SK-N-SH treated with all-trans-retinoic acid at 6 μM for 48 hours (cell line): ENCODE measurements around the gene CLCN6.

ENCODE experiments used
- ATAC-seq: fragments of 200-7000 bp; cut with Tn5 transposase; 3 replicates; pipeline ENCODE4 v1.9.1; 2020; ENCODE audit warnings: mild to moderate bottlenecking, moderate library complexity
- ARNTL ChIP-seq: fragments of 450-650 bp; formaldehyde crosslinking; IDR thresholded peaks from 2 replicates; pipeline ENCODE4 v1.5.0; 2020; ENCODE audit warnings: low read depth, mild to moderate bottlenecking, moderate library complexity, borderline replicate concordance
- BACH2 ChIP-seq: fragments of 250-450 bp; sonication (Bioruptor Pico); IDR thresholded peaks from 2 replicates; pipeline ENCODE4 v1.9.0; 2021; ENCODE audit warnings: mild to moderate bottlenecking, borderline replicate concordance
- CSDC2 ChIP-seq: fragments of 250-450 bp; sonication (Bioruptor Pico); IDR thresholded peaks from 2 replicates; pipeline ENCODE4 v1.5.0; 2020; ENCODE audit warnings: mild to moderate bottlenecking, moderate library complexity
- ESRRG ChIP-seq: fragments of 250-450 bp; sonication (Bioruptor Pico); IDR thresholded peaks from 2 replicates; pipeline ENCODE4 v1.6.1; 2021; ENCODE audit warnings: mild to moderate bottlenecking
- GLIS3 ChIP-seq: fragments of 250-450 bp; sonication (Bioruptor Pico); IDR thresholded peaks from 2 replicates; pipeline ENCODE4 v1.5.0; 2020; ENCODE audit warnings: mild to moderate bottlenecking, moderate library complexity
- ISL1 ChIP-seq: fragments of 250-450 bp; sonication (Bioruptor Pico); IDR thresholded peaks from 2 replicates; pipeline ENCODE4 v2.1.2; 2022; ENCODE audit warnings: mild to moderate bottlenecking, moderate library complexity
- OSR1 ChIP-seq: fragments of 250-450 bp; sonication (Bioruptor Pico); IDR thresholded peaks from 2 replicates; pipeline ENCODE4 v1.8.0; 2022; ENCODE audit warnings: moderate library complexity, mild to moderate bottlenecking, inconsistent platforms
- PPARA ChIP-seq: fragments of 250-450 bp; sonication (Bioruptor Pico); IDR thresholded peaks from 2 replicates; pipeline ENCODE4 v1.5.0; 2020; ENCODE audit warnings: mild to moderate bottlenecking, borderline replicate concordance
- RARB ChIP-seq: fragments of 250-450 bp; sonication (Bioruptor Pico); IDR thresholded peaks from 2 replicates; pipeline ENCODE4 v1.8.0; 2021; ENCODE audit warnings: mild to moderate bottlenecking, moderate library complexity
- SNAI2 ChIP-seq: fragments of 250-450 bp; sonication (Bioruptor Pico); IDR thresholded peaks from 2 replicates; pipeline ENCODE4 v1.5.0; 2020; ENCODE audit warnings: mild to moderate bottlenecking, moderate library complexity
- TOX ChIP-seq: fragments of 250-450 bp; sonication (Bioruptor Pico); IDR thresholded peaks from 2 replicates; pipeline ENCODE4 v1.8.0; 2021; ENCODE audit warnings: mild to moderate bottlenecking, moderate library complexity, borderline replicate concordance
- ZC3H10 ChIP-seq: fragments of 250-450 bp; sonication (Bioruptor Pico); IDR thresholded peaks from 2 replicates; pipeline ENCODE4 v1.5.1; 2021; ENCODE audit warnings: mild to moderate bottlenecking, moderate library complexity
- ZFP3 ChIP-seq: fragments of 250-450 bp; sonication (Bioruptor Pico); IDR thresholded peaks from 2 replicates; pipeline ENCODE4 v1.5.0; 2020; ENCODE audit warnings: mild to moderate bottlenecking, moderate library complexity
- ZNF565 ChIP-seq: fragments of 450-650 bp; formaldehyde crosslinking; conservative IDR thresholded peaks from 2 replicates; pipeline ENCODE4 v1.5.0; 2020; ENCODE audit warnings: low read depth, mild to moderate bottlenecking, moderate library complexity
- ZNF70 ChIP-seq: fragments of 450-650 bp; formaldehyde crosslinking; IDR thresholded peaks from 2 replicates; pipeline ENCODE4 v1.5.0; 2020; ENCODE audit warnings: mild to moderate bottlenecking, moderate library complexity
- ZNF8 ChIP-seq: fragments of 450-650 bp; formaldehyde crosslinking; IDR thresholded peaks from 2 replicates; pipeline ENCODE4 v1.5.0; 2020; ENCODE audit warnings: mild to moderate bottlenecking, moderate library complexity
- TF ChIP-seq, protein P1 (sequence below): fragments of 250-450 bp; sonication (Bioruptor Pico); IDR thresholded peaks from 2 replicates; pipeline ENCODE4 v1.8.0; 2021; ENCODE audit warnings: low read depth, mild to moderate bottlenecking, moderate library complexity, borderline replicate concordance
- TF ChIP-seq, protein P2 (sequence below): fragments of 250-450 bp; sonication (Bioruptor Pico); IDR thresholded peaks from 2 replicates; pipeline ENCODE4 v1.8.0; 2020; ENCODE audit warnings: mild to moderate bottlenecking, moderate library complexity, borderline replicate concordance
- TF ChIP-seq, protein P3 (sequence below): fragments of 250-450 bp; sonication (Bioruptor Pico); IDR thresholded peaks from 2 replicates; pipeline ENCODE4 v1.5.1; 2021; ENCODE audit warnings: mild to moderate bottlenecking, moderate library complexity
- TF ChIP-seq, protein P4 (sequence below): fragments of 250-450 bp; sonication (Bioruptor Pico); IDR thresholded peaks from 2 replicates; pipeline ENCODE4 v1.5.0; 2020; ENCODE audit warnings: mild to moderate bottlenecking, moderate library complexity
- TF ChIP-seq, protein P5 (sequence below): fragments of 250-450 bp; sonication (Bioruptor Pico); IDR thresholded peaks from 2 replicates; pipeline ENCODE4 v1.5.1; 2020; ENCODE audit warnings: low read depth, mild to moderate bottlenecking, moderate library complexity

Gene CLCN6

DNA sequence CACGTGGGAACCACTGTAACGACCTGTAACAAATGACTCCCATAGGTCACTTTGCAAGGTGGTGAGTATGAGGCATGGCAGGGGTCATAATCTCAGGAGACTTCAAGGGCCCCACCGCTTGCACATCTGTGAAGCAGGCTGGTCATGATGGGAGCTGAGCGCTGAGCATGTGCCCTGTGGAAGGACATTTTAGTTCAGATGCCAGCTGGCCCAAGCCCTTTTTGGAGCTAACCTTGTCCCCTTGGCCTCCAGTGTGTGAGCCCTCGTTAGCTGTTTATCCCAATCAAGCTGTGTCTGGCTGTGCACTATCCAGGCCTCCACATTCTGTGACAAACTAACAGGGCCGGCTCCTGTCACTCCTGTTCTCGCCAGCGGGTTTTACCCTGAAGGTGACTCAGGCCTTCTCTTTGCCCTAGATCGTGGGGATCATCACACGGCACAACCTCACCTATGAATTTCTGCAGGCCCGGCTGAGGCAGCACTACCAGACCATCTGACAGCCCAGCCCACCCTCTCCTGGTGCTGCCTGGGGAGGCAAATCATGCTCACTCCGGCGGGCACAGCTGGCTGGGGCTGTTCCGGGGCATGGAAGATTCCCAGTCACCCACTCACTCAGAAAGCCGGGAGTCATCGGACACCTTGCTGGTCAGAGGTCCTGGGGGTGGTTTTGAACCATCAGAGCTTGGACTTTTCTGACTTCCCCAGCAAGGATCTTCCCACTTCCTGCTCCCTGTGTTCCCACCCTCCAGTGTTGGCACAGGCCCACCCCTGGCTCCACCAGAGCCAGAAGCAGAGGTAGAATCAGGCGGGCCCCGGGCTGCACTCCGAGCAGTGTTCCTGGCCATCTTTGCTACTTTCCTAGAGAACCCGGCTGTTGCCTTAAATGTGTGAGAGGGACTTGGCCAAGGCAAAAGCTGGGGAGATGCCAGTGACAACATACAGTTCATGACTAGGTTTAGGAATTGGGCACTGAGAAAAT, 34.0 kb downstream of the CLCN6 start:
- no peak for ATAC-seq
- TF ChIP-seq ESRRG (CRISPR knock-in tag), result no peak
- no peak for TF ChIP-seq ZC3H10 (CRISPR knock-in tag)
- TF ChIP-seq OSR1 (CRISPR knock-in tag), result no peak
- TF ChIP-seq, protein P1, sequence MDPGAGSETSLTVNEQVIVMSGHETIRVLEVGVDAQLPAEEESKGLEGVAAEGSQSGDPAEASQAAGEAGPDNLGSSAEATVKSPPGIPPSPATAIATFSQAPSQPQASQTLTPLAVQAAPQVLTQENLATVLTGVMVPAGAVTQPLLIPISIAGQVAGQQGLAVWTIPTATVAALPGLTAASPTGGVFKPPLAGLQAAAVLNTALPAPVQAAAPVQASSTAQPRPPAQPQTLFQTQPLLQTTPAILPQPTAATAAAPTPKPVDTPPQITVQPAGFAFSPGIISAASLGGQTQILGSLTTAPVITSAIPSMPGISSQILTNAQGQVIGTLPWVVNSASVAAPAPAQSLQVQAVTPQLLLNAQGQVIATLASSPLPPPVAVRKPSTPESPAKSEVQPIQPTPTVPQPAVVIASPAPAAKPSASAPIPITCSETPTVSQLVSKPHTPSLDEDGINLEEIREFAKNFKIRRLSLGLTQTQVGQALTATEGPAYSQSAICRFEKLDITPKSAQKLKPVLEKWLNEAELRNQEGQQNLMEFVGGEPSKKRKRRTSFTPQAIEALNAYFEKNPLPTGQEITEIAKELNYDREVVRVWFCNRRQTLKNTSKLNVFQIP, result no peak
- no peak for TF ChIP-seq SNAI2 (CRISPR knock-in tag)
- TF ChIP-seq, protein P2, sequence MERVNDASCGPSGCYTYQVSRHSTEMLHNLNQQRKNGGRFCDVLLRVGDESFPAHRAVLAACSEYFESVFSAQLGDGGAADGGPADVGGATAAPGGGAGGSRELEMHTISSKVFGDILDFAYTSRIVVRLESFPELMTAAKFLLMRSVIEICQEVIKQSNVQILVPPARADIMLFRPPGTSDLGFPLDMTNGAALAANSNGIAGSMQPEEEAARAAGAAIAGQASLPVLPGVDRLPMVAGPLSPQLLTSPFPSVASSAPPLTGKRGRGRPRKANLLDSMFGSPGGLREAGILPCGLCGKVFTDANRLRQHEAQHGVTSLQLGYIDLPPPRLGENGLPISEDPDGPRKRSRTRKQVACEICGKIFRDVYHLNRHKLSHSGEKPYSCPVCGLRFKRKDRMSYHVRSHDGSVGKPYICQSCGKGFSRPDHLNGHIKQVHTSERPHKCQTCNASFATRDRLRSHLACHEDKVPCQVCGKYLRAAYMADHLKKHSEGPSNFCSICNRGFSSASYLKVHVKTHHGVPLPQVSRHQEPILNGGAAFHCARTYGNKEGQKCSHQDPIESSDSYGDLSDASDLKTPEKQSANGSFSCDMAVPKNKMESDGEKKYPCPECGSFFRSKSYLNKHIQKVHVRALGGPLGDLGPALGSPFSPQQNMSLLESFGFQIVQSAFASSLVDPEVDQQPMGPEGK (CRISPR knock-in tag), result no peak
- TF ChIP-seq, protein P3, sequence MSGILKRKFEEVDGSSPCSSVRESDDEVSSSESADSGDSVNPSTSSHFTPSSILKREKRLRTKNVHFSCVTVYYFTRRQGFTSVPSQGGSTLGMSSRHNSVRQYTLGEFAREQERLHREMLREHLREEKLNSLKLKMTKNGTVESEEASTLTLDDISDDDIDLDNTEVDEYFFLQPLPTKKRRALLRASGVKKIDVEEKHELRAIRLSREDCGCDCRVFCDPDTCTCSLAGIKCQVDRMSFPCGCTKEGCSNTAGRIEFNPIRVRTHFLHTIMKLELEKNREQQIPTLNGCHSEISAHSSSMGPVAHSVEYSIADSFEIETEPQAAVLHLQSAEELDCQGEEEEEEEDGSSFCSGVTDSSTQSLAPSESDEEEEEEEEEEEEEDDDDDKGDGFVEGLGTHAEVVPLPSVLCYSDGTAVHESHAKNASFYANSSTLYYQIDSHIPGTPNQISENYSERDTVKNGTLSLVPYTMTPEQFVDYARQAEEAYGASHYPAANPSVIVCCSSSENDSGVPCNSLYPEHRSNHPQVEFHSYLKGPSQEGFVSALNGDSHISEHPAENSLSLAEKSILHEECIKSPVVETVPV (CRISPR knock-in tag), result no peak
- TF ChIP-seq ARNTL (CRISPR knock-in tag), result no peak
- no peak for TF ChIP-seq ZNF70 (CRISPR knock-in tag)
- TF ChIP-seq RARB, result no peak
- no peak for TF ChIP-seq TOX (CRISPR knock-in tag)
- no peak for TF ChIP-seq ZFP3 (CRISPR knock-in tag)
- TF ChIP-seq BACH2 (CRISPR knock-in tag), result no peak
- no peak for TF ChIP-seq ISL1 (CRISPR knock-in tag)
- TF ChIP-seq, protein P4, sequence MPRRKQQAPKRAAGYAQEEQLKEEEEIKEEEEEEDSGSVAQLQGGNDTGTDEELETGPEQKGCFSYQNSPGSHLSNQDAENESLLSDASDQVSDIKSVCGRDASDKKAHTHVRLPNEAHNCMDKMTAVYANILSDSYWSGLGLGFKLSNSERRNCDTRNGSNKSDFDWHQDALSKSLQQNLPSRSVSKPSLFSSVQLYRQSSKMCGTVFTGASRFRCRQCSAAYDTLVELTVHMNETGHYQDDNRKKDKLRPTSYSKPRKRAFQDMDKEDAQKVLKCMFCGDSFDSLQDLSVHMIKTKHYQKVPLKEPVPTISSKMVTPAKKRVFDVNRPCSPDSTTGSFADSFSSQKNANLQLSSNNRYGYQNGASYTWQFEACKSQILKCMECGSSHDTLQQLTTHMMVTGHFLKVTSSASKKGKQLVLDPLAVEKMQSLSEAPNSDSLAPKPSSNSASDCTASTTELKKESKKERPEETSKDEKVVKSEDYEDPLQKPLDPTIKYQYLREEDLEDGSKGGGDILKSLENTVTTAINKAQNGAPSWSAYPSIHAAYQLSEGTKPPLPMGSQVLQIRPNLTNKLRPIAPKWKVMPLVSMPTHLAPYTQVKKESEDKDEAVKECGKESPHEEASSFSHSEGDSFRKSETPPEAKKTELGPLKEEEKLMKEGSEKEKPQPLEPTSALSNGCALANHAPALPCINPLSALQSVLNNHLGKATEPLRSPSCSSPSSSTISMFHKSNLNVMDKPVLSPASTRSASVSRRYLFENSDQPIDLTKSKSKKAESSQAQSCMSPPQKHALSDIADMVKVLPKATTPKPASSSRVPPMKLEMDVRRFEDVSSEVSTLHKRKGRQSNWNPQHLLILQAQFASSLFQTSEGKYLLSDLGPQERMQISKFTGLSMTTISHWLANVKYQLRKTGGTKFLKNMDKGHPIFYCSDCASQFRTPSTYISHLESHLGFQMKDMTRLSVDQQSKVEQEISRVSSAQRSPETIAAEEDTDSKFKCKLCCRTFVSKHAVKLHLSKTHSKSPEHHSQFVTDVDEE, result no peak

DNA sequence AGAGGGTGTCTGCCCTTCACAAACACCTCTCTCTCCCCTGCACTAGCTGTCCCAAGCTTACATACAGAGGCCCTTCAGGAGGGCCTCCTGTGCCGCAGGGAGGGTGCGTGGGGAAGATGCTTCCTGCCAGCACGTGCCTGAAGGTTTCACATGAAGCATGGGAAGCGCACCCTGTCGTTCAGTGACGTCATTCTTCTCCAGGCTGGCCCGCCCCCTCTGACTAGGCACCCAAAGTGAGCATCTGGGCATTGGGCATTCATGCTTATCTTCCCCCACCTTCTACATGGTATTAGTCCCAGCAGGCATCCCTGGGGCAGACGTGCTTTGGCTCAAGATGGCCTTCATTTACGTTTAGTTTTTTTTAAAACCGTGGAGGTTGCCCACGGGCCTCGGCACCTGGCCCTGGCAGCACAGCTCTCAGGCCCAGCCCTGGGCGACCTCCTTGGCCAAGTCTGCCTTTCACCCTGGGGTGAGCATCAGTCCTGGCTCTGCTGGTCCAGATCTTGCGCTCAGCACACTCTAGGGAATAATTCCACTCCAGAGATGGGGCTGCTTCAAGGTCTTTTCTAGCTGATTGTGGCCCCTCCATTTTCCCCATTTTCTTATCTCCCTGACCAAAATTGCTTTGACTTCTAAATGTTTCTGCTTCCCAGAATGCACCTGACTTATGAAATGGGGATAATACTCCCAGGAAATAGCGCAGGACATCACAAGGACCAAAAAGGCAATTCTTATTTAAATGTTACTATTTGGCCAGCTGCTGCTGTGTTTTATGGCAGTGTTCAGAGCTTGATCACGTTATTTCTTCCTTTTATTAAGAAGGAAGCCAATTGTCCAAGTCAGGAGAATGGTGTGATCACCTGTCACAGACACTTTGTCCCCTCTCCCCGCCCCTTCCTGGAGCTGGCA, 35.5 kb downstream of the CLCN6 start:
- no peak for TF ChIP-seq CSDC2
- TF ChIP-seq PPARA, result no peak
- TF ChIP-seq, protein P5, sequence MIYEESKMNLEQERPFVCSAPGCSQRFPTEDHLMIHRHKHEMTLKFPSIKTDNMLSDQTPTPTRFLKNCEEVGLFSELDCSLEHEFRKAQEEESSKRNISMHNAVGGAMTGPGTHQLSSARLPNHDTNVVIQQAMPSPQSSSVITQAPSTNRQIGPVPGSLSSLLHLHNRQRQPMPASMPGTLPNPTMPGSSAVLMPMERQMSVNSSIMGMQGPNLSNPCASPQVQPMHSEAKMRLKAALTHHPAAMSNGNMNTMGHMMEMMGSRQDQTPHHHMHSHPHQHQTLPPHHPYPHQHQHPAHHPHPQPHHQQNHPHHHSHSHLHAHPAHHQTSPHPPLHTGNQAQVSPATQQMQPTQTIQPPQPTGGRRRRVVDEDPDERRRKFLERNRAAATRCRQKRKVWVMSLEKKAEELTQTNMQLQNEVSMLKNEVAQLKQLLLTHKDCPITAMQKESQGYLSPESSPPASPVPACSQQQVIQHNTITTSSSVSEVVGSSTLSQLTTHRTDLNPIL, result no peak
- no peak for TF ChIP-seq ZNF8 (CRISPR knock-in tag)
- no peak for TF ChIP-seq ZNF565
- no peak for TF ChIP-seq ZC3H10 (CRISPR knock-in tag)
- TF ChIP-seq BACH2 (CRISPR knock-in tag), result no peak
- TF ChIP-seq, protein P3 (CRISPR knock-in tag), result no peak
- TF ChIP-seq GLIS3 (CRISPR knock-in tag), result no peak
- no peak for TF ChIP-seq RARB
- ATAC-seq, result no peak
